ENCODE data around the gene ZP1.

DNA sequence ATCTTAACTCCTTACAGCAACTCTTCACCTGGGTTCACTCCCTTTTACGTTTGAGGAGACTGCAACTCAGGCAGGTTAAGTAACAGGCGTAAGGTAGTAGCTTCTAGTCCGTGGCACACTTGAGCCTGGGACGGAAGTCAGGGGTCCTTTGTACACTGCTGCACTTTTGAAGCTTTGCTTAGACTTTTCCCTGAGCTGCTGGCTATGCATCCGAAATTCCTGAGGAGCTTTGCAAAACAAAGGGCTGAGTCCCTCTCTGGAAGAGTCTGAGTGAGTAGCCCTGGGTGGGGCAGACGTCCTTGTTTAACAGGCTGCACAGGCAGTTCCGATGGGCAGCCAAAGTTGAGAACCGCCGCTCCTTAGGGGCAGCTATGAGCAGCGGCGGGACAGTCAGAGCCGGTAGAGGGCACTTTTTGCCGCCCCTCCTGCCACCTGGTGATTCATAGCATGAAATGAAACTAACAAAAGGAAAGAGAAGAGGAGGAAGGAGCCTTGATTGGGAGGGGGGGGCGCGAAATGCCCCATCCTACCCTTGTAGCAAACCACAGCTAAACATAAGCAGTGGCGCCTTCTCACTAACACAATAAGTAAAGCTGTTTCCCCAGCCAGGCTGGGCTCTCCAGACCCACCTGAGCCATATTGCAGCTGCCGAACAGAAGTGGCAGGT lies 48.0 kb downstream of the ZP1 start:
- TF ChIP-seq EP300 (IDR thresholded peaks at IDR 0.05): no peak
- TF ChIP-seq POLR2A (IDR thresholded peaks at IDR 0.05): no peak
- TF ChIP-seq, protein P1, sequence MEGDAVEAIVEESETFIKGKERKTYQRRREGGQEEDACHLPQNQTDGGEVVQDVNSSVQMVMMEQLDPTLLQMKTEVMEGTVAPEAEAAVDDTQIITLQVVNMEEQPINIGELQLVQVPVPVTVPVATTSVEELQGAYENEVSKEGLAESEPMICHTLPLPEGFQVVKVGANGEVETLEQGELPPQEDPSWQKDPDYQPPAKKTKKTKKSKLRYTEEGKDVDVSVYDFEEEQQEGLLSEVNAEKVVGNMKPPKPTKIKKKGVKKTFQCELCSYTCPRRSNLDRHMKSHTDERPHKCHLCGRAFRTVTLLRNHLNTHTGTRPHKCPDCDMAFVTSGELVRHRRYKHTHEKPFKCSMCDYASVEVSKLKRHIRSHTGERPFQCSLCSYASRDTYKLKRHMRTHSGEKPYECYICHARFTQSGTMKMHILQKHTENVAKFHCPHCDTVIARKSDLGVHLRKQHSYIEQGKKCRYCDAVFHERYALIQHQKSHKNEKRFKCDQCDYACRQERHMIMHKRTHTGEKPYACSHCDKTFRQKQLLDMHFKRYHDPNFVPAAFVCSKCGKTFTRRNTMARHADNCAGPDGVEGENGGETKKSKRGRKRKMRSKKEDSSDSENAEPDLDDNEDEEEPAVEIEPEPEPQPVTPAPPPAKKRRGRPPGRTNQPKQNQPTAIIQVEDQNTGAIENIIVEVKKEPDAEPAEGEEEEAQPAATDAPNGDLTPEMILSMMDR (IDR thresholded peaks at IDR 0.05): no peak
- TF ChIP-seq POLR2AphosphoS5 (IDR thresholded peaks at IDR 0.05): no peak
